HEK293 (cell line): ENCODE data around the gene NEURL1.
"Not testable (repeated sequence)": the region's sequence is repeated elsewhere in the genome, so short reads cannot be mapped to it uniquely, and the experiment has no call there.

Experiments used
- CTCF ChIA-PET: fragments of 350-600 bp; formaldehyde crosslinking; extraction: SDS; loops from one replicate; lab custom pipeline; 2021; ENCODE audit warnings: antibody characterized with exemption; lab: Yijun Ruan, JAX
- POLR2A ChIA-PET: fragments of 300-600 bp; formaldehyde crosslinking; extraction: SDS; loops from one replicate; lab custom pipeline; 2020; ENCODE audit warnings: antibody characterized with exemption, inconsistent platforms; lab: Yijun Ruan, JAX
- H3K27ac ChIP-seq: fragments of 200-500 bp; sonication (Bioruptor generic); 2 replicates; pipeline ENCODE4 v1.5.1; 2014; ENCODE audit warnings: low read depth, low read length, control low read depth, inconsistent platforms; ENCODE audit errors: extremely low read depth
- H3K36me3 ChIP-seq, 2 experiments: fragments of 200-500 bp in 1 of 2; sonication (Bioruptor generic) in 1 of 2; 1 replicate in 1 of 2; 2 replicates in 1 of 2; pipeline ENCODE4 v1.5.1; 2014 to 2017; ENCODE audit warnings: inconsistent platforms in 2 of 2, low read length in 2 of 2; ENCODE audit not compliant: control insufficient read depth in 2 of 2, insufficient read depth in 1 of 2
- H3K4me1 ChIP-seq: fragments of 200-500 bp; sonication (Bioruptor generic); 2 replicates; pipeline ENCODE4 v1.5.1; 2014; ENCODE audit warnings: mild to moderate bottlenecking, low read length, inconsistent platforms; ENCODE audit not compliant: control insufficient read depth, insufficient read depth
- H3K4me3 ChIP-seq: 2 replicates; pipeline ENCODE4 v1.5.1; 2011; ENCODE audit warnings: low read depth, mild to moderate bottlenecking, control low read depth, low read length, moderate library complexity
- H3K9me3 ChIP-seq: fragments of 200-500 bp; sonication (Bioruptor generic); 2 replicates; pipeline ENCODE4 v1.5.1; 2014; ENCODE audit warnings: low read depth, low read length, inconsistent platforms; ENCODE audit not compliant: control insufficient read depth, insufficient read depth
- BCL11B ChIP-seq: fragments of 450-650 bp; formaldehyde crosslinking; IDR thresholded peaks from 2 replicates; pipeline ENCODE4 v1.5.1; 2016; ENCODE audit warnings: low read depth, missing biosample characterization, missing genetic modification characterization
- EGR2 ChIP-seq: fragments of 450-650 bp; formaldehyde crosslinking; IDR thresholded peaks from 2 replicates; pipeline ENCODE4 v1.5.1; 2016; ENCODE audit warnings: low read depth, missing biosample characterization, missing genetic modification characterization
- KLF8 ChIP-seq: fragments of 450-650 bp; formaldehyde crosslinking; IDR thresholded peaks from 2 replicates; pipeline ENCODE4 v1.5.1; 2016; ENCODE audit warnings: missing biosample characterization, missing genetic modification characterization
- REPIN1 ChIP-seq: fragments of 450-650 bp; formaldehyde crosslinking; IDR thresholded peaks from 2 replicates; pipeline ENCODE4 v1.5.1; 2017; ENCODE audit warnings: missing biosample characterization, missing genetic modification characterization, low read depth
- SP3 ChIP-seq: fragments of 450-650 bp; formaldehyde crosslinking; IDR thresholded peaks from 2 replicates; pipeline ENCODE4 v1.5.1; 2016; ENCODE audit warnings: missing biosample characterization, missing genetic modification characterization
- SP7 ChIP-seq: fragments of 450-650 bp; formaldehyde crosslinking; IDR thresholded peaks from 2 replicates; pipeline ENCODE4 v1.5.1; 2016; ENCODE audit warnings: missing biosample characterization, missing genetic modification characterization
- TRIM28 ChIP-seq: IDR thresholded peaks from 2 replicates; pipeline ENCODE4 v1.6.1; 2011; ENCODE audit warnings: low read length, control low read depth, borderline replicate concordance
- YY2 ChIP-seq: fragments of 450-650 bp; formaldehyde crosslinking; IDR thresholded peaks from 2 replicates; pipeline ENCODE4 v1.5.1; 2016; ENCODE audit warnings: missing biosample characterization, missing genetic modification characterization
- ZBTB1 ChIP-seq: fragments of 450-650 bp; formaldehyde crosslinking; IDR thresholded peaks from 2 replicates; pipeline ENCODE4 v1.5.1; 2016; ENCODE audit warnings: missing biosample characterization, missing genetic modification characterization
- ZFP69B ChIP-seq: fragments of 450-650 bp; formaldehyde crosslinking; IDR thresholded peaks from 2 replicates; pipeline ENCODE4 v1.5.1; 2016; ENCODE audit warnings: missing biosample characterization, missing genetic modification characterization
- ZNF148 ChIP-seq: fragments of 450-650 bp; formaldehyde crosslinking; IDR thresholded peaks from 2 replicates; pipeline ENCODE4 v1.5.0; 2017; ENCODE audit warnings: missing biosample characterization, missing genetic modification characterization, borderline replicate concordance
- ZNF211 ChIP-seq: fragments of 450-650 bp; formaldehyde crosslinking; IDR thresholded peaks from 2 replicates; pipeline ENCODE4 v1.5.1; 2016; ENCODE audit warnings: low read depth, missing biosample characterization, missing genetic modification characterization
- ZNF248 ChIP-seq: fragments of 450-650 bp; formaldehyde crosslinking; IDR thresholded peaks from 2 replicates; pipeline ENCODE4 v1.5.1; 2017; ENCODE audit warnings: missing biosample characterization, missing genetic modification characterization
- ZNF366 ChIP-seq: fragments of 450-650 bp; formaldehyde crosslinking; conservative IDR thresholded peaks from 2 replicates; pipeline ENCODE4 v1.5.1; 2016; ENCODE audit warnings: missing biosample characterization, missing genetic modification characterization
- ZNF426 ChIP-seq: fragments of 450-650 bp; formaldehyde crosslinking; IDR thresholded peaks from 2 replicates; pipeline ENCODE4 v1.5.1; 2017; ENCODE audit warnings: missing biosample characterization, missing genetic modification characterization, mild to moderate bottlenecking, inconsistent platforms, moderate library complexity
- ZNF514 ChIP-seq: fragments of 450-650 bp; formaldehyde crosslinking; IDR thresholded peaks from 2 replicates; pipeline ENCODE4 v1.5.1; 2016; ENCODE audit warnings: missing biosample characterization, missing genetic modification characterization
- ZNF548 ChIP-seq: fragments of 450-650 bp; formaldehyde crosslinking; IDR thresholded peaks from 2 replicates; pipeline ENCODE4 v1.5.1; 2016; ENCODE audit warnings: missing biosample characterization, missing genetic modification characterization
- ZNF658 ChIP-seq: fragments of 450-650 bp; formaldehyde crosslinking; IDR thresholded peaks from 2 replicates; pipeline ENCODE4; 2016; ENCODE audit warnings: missing biosample characterization, missing genetic modification characterization
- ZNF830 ChIP-seq: fragments of 450-650 bp; IDR thresholded peaks from 2 replicates; pipeline ENCODE4 v1.5.0; 2018; ENCODE audit warnings: missing biosample characterization, missing genetic modification characterization, low read depth, mild to moderate bottlenecking, moderate library complexity
- ZNF843 ChIP-seq: fragments of 450-650 bp; formaldehyde crosslinking; IDR thresholded peaks from 2 replicates; pipeline ENCODE4 v1.5.1; 2016; ENCODE audit warnings: missing biosample characterization, missing genetic modification characterization
- ZSCAN16 ChIP-seq: fragments of 450-650 bp; formaldehyde crosslinking; IDR thresholded peaks from 2 replicates; pipeline ENCODE4 v1.5.1; 2016; ENCODE audit warnings: missing biosample characterization, missing genetic modification characterization
- TF ChIP-seq, protein P1 (sequence below): fragments of 450-650 bp; IDR thresholded peaks from 2 replicates; pipeline ENCODE4 v1.5.1; 2018; ENCODE audit warnings: missing biosample characterization, missing genetic modification characterization
- TF ChIP-seq, protein P2 (sequence below): fragments of 450-650 bp; formaldehyde crosslinking; IDR thresholded peaks from 2 replicates; pipeline ENCODE4 v1.5.1; 2016; ENCODE audit warnings: missing biosample characterization, missing genetic modification characterization

Gene NEURL1

GRCh38 chr10:103525901-103526300 lies 32.4 kb downstream of the NEURL1 start:
- H3K36me3 ChIP-seq: no peaks in the 10 kb centered on the region; a peak in 1 of 3 replicates
- ChIA-PET CTCF (no interaction called here), POLR2A (interaction anchor here (0.6 kb wide), 2 partner anchors 33 to 137 kb away, joined by 3 to 4 read pairs; no protein-coding TSS in a partner anchor)
- no peaks in the 10 kb centered on the region for H3K4me1 ChIP-seq
- no peak overlapping the region for H3K4me3 ChIP-seq
- no peaks in the 10 kb centered on the region for H3K9me3 ChIP-seq
- no peak overlapping the region for H3K27ac ChIP-seq
- TF ChIP-seq ZNF830: no peak
- TF ChIP-seq ZNF843 (tag by site-specific recombination): no peak
- TF ChIP-seq ZNF658: no peak
- TF ChIP-seq TRIM28: no peak
- TF ChIP-seq ZNF148 (tag by site-specific recombination): no peak
- TF ChIP-seq ZNF548 (tag by site-specific recombination): no peak
- TF ChIP-seq REPIN1 (tag by site-specific recombination): no peak
- no peak for TF ChIP-seq EGR2 (tag by site-specific recombination)
- TF ChIP-seq, protein P1, sequence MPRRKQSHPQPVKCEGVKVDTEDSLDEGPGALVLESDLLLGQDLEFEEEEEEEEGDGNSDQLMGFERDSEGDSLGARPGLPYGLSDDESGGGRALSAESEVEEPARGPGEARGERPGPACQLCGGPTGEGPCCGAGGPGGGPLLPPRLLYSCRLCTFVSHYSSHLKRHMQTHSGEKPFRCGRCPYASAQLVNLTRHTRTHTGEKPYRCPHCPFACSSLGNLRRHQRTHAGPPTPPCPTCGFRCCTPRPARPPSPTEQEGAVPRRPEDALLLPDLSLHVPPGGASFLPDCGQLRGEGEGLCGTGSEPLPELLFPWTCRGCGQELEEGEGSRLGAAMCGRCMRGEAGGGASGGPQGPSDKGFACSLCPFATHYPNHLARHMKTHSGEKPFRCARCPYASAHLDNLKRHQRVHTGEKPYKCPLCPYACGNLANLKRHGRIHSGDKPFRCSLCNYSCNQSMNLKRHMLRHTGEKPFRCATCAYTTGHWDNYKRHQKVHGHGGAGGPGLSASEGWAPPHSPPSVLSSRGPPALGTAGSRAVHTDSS (tag by site-specific recombination): no peak
- TF ChIP-seq ZNF248 (tag by site-specific recombination): no peak
- TF ChIP-seq ZNF426 (tag by site-specific recombination): no peak
- TF ChIP-seq ZNF514: no peak
- TF ChIP-seq ZFP69B: no peak
- no peak for TF ChIP-seq ZSCAN16 (tag by site-specific recombination)
- TF ChIP-seq ZNF211 (tag by site-specific recombination): no peak
- TF ChIP-seq YY2 (tag by site-specific recombination): no peak
- TF ChIP-seq BCL11B: no peak
- no peak for TF ChIP-seq ZBTB1 (tag by site-specific recombination)

- H3K4me1 ChIP-seq, H3K36me3 ChIP-seq, H3K9me3 ChIP-seq, POLR2A ChIA-PET, H3K27ac ChIP-seq, CTCF ChIA-PET, H3K4me3 ChIP-seq: not testable (repeated sequence)
- TF ChIP-seq SP3 (peak; percentile 61; the same call in 1 of the 2 replicates), KLF8 (tag by site-specific recombination) (peak; percentile 54; the same call in 1 of the 2 replicates), SP7 (tag by site-specific recombination) (peak; percentile 18; the same call in 1 of the 2 replicates), ZNF366 (tag by site-specific recombination) (peak; percentile 60)
- TF ChIP-seq, protein P2, sequence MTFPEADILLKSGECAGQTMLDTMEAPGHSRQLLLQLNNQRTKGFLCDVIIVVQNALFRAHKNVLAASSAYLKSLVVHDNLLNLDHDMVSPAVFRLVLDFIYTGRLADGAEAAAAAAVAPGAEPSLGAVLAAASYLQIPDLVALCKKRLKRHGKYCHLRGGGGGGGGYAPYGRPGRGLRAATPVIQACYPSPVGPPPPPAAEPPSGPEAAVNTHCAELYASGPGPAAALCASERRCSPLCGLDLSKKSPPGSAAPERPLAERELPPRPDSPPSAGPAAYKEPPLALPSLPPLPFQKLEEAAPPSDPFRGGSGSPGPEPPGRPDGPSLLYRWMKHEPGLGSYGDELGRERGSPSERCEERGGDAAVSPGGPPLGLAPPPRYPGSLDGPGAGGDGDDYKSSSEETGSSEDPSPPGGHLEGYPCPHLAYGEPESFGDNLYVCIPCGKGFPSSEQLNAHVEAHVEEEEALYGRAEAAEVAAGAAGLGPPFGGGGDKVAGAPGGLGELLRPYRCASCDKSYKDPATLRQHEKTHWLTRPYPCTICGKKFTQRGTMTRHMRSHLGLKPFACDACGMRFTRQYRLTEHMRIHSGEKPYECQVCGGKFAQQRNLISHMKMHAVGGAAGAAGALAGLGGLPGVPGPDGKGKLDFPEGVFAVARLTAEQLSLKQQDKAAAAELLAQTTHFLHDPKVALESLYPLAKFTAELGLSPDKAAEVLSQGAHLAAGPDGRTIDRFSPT: 0 out of 2 replicates have a peak, but pooled peaks have one; percentile 52
Observed at GRCh38 chr10:103527476-103527875, 34.0 kb downstream of the NEURL1 start.
